GM21619 (cell line): ENCODE results near the gene GOLIM4.
A peak's percentile ranks its signal among the peaks of the same experiment; 100 is the strongest.
"Not testable (repeated sequence)": the region's sequence is repeated elsewhere in the genome, so short reads cannot be mapped to it uniquely, and the experiment has no call there.

Source experiments
- ATAC-seq: cut with Tn5 transposase; IDR thresholded peaks from one replicate; pipeline ENCODE4 v1.9.1; 2021; ENCODE audit not compliant: unreplicated experiment

GOLIM4 gene

DNA sequence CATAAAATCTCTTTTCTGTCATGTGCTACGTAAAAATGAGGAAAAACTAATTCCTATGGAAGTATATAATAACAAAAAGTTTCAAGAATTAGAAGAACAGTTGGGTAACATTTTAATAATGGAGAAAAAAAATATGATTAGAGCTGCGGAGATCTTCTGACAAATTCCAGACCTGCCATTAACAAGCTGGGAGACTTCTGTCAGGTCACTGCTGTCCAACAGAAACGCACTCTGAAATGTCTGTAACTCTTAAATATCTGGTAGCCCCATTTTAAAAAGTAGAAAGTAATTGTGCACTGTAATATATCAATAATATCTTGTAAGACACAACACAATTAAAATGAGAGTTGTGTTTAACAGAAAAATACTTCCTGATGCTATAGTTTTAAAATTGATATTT lies 15.7 kb downstream of the GOLIM4 start:
- no peak for ATAC-seq

DNA sequence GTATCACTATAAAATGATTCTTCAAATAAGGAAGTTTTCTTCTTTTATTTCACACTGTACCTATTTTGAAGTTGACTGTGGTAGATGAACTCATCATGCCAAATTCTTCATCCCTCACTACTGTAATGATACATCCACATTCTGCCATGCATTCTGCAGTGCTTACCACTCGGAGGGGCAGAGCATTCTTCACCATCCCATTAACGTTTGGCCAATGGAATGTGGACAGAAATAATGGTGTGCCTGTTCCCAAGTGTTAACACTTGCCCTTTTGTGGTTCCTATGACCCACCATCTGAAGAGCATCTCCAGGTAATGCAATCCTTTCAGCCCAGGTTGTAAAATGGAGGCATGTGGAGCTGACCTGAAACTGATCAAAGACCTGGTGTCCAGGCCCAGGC lies 18.6 kb downstream of the GOLIM4 start:
- no peak for ATAC-seq

DNA sequence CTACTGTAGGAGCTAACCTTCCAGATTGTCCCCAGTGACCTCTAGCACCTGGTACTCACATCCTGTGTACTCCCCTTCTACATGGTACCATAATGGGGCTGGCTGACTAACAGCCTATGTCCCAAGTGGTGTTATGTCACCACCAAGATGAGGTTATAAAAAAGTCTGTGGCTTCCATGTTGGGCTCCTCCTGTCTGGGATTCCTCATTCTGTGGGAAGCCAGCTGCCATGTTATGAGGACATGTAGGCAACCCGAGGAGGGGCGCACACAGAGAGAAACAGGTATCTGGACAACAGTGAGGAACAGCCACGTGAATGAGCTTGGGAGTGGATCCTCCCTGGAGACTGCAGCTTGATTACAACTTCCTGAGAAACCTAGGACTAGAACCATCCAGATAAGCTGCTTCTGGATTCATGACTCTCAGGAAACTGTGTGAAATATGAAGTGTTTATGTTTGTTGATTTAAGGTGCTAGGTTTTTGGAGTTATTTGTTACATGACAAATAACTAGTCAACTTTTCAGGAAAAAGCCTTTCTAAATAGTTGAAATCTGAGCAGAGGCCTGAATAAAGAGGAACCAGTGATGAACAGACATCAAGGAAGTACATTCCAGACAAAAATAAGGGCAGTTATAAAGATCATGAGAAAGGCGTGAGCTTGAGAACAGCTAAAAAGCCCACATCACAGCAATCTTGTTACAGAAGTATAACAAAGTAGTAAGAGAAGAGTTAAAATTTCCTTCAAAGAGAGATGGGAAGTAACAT lies 21.7 kb downstream of the GOLIM4 start:
- ATAC-seq = no peak

DNA sequence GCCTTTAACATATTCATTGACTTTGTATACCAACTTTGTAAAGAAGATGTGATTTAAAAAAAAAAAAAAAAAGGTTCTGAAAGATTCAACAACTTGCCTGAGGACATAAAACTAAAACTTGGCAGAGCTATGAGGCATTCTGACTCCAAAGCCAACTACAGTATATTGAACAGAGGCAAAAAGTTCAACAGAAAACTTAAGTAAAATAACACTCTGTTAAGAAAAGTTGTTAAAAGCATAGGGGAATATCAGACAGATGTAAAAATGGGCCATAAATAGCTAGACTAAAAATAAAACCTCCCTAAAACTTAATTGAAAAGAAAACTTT lies 23.4 kb downstream of the GOLIM4 start:
- ATAC-seq = no peak

DNA sequence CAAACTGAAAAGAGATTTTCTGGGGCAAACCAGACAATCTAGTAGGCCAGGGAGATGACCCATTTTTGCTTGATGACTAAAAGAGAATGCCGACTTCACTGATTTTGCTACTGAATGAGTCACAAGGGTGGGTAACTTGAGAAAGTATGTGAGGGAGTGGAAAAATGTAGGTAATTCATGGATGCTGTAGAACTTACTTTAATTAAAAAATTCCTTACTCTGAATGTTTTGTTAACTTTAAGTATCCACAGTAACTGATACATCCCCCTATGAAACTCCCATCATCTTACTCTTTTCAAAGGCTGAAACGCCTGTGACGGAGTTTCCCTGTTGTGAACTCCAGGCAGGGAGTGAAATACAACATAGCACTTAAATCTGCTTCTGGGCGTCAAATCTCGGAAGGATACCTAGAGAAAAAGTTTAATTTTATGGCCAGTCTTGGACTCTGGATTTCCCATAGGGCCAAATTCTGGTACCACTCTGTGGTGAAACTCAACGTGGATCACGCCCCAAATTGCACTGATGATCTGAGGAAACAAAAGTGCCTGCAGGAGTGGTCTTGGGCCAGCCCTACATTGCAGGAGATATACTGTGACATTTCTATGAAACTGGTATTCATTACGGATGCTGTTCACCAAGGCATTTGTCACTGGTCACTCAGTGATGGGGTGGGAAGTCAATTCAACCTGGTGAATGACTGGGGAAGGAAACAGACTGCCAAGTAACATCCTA lies 24.0 kb downstream of the GOLIM4 start:
- no peak for ATAC-seq

DNA sequence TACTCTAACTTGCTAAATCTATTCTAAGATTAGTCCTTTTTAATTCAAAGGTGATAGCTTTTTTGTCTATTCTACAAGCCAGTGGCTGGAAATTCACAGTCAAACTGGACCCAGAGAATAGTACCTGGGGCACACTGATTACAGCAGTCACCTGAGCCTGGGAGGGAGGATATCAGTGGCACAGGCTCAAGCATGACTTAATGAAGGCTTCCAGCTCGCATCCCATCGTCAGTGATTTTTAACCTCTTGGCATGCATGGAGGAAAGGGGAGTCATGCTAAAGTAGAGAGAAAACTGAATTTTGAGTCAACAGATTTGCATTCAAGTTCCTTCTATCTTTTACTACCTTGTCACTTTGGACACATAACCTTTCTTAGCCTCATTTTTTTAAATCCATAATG lies 24.8 kb downstream of the GOLIM4 start:
- ATAC-seq = no peak

DNA sequence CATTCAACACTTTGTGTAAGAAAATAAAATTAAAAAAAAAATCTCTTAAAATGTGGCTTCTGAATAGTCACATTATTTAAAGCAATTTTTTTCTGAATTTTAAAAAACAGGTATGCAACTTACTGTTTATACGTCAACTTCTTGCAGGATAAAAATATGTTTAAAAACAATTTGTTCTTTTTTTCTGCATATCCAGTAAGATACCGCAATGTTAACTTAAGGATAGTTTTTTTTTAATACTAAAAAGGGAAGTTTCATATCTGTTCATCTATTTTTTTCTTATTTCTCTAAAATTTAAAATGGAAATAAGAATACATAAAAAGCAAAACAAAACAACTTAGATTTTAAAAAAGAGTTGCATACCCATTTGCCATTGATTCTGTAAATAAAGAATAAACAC lies 27.4 kb downstream of the GOLIM4 start:
- no peak for ATAC-seq

DNA sequence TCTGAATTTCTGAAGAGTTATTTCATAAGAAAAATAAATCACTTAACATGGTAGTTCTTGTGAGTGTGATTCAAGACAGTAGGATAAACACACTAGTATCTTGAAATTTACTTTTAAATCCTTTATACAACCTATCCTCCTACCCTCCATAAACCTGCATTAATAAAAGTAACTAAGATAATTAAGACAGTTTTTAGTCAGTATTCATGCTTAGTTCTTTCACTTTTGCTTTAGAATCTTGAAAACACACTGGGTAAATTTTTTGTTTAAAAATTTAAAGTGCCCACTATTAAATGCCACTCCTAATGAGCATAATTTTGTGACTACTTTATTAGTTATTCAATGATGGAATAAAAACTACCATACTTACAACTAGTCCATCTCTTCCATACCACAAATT lies 28.8 kb downstream of the GOLIM4 start:
- ATAC-seq = no peak

DNA sequence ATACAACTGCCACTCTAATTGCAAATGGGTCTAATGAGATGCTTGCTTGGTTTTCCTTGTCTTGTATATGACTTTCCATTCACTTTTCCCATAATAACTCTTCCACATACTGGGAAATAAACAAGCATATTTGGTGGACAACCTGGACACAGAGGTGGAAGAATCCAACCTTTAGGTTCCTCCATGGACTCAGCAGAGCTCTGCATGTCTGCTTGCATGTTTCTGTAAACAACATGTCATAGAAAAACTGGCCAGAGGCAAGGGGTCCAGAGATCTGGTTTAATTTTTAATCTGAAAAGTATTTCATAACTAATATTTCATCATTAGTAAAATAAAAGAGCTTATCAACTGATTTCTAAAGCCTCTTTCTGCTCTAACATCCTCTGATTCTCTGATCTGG lies 30.2 kb downstream of the GOLIM4 start:
- no peak for ATAC-seq

DNA sequence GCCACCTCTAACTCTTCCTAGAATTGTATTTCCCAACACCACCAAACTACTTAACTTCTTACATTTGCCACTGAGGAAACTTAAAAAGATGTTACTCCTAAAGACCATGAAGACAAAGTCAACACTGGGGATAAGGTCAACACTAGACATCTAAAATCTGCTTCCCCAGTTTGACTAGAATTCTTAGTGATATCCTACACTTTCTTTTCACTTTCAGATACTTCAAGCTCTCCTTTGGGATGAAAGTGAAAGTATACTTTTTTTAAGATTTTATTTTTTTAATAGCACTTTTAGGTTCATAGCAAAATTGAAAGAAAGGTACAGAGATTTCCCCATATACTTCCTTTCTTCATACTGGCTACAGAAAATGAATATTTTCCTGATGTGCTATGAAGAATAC lies 32.6 kb downstream of the GOLIM4 start:
- no peak for ATAC-seq

DNA sequence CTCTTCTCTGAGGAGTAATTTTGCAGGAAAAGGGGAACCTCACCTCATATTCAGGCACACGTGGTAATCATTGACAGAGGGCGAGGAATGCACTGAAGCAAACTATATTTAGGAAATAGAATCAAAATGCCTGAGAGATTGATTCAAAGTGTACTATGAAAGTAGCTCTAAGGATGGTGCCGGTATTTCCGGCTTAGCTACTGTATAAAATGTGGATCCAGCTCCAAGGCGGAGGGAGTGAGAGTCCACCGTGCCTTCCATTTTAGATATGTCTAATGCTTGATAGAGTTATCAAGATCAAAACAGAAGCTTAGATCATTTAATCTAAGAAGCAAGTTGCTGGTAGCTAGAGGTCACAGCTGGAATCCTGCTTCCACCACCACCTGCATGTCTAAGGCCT lies 33.0 kb downstream of the GOLIM4 start:
- no peak for ATAC-seq

DNA sequence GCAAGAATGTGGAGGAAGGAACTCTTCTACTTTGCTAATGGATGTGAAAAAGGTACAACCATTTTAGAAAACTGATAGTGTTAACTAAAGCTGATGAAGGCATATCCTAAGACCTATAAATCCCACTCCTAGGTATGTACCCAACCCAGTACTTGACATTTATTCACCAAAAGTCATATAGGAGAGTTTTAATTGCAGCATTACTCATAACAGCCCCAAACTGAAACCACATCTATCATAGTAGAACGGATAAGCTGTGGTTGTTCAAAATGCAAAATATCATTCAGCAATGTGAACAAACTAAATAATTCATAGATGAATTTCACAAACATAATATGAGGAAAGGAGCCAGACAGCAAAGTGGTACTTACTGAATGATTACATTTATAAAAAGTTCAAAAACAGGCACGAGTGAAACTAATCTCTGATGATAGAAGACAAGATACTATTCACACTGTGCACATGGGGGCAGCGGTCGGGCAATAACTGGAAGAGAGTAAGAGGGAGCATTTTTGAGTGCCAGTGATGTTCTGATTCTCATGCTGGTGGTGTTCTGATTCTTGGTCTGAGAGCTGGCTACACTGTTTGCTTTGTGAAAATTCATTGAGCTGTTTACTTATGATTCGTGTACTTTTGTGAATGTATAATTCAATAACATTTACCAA lies 34.3 kb downstream of the GOLIM4 start:
- ATAC-seq = peak; percentile 87

DNA sequence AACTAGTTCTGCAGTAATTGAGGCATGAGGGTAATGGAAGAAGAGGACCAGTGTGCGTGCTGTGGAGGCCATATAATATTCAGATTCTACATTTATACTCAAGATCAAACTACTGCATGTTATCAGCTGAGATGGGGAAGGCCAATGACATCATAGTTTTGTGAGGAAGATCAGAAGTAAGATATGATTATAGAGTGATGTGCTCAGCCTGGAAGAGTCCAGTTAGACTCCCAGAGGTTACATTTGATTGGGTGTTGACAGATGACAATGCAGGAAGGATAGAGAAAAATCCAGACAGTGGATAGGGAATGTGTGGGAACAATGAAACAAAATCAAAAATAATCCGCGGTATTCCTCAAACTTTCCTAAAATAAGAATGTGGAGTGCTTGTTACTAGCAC lies 35.4 kb downstream of the GOLIM4 start:
- no peak for ATAC-seq

DNA sequence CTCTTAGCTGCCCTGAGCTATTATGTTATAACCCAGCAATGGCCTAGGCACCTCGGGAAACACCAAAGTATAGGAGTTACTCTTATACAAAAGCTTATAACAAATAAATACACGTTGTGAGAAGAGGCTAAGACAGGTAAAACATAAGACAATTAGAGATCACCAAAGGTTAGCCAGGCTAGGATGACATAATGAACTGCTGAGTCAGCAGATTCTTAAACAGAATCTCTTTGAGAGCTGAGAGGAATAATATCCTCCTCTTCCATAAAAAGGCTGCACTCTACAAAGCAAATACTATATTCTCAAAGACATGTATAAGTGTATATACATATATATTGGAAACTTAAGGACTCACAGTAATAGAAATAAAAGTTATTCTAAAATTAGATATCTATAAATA lies 37.2 kb downstream of the GOLIM4 start:
- ATAC-seq = no peak

DNA sequence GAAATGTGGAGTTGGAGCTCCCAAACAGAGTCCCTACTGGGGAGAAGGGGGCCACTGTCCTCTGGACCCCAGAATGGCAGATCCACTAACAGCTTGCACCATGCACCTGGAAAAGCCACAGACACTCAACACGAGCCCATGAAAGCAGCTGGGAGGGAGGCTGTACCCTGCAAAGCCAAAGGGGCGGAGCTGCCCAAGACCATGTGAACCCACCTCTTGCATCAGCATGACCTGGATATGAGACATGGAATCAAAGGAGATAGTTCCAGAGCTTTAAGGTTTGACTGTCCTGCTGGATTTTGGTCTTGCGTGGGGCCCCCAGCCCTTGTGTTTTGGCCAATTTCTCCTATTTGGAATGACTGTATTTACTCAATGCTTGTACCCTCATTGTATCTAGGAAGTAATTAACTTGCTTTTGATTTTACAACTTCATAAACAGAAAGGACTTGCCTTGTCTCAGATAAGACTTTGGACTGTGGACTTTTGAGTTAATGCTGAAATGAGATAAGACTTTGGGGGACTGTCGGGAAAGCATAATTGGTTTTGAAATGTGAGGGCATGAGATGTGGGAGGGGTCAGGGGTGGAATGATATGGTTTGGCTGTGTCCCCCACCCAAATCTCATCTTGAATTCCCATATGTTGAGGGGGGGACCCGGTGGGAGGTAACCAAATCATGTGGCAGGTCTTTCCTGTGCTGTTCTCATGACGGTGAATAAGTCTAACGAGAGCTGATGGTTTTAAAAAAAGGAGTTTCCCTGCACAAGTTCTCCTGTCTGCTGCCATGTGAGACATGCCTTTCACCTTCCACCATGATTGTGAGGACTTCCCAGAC lies 39.1 kb downstream of the GOLIM4 start:
- ATAC-seq = not testable (repeated sequence)

DNA sequence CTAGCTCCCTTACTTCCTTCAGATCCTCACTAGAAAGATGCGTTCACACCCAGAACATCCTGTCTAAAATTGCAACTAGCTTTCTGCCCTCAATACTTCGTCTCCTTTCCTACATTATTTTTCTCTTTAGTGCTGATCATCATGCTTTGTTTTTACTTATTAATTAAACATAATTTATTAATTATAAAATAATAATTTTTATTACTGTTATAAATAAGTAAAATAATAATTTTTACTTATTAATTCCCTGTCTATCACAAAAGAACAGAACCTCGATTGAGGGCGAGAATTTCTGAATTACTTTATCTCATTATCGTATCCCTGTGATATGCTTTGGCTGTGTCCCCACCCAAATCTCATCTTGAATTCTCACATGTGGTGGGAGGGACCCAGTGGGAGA lies 41.3 kb downstream of the GOLIM4 start:
- no peak for ATAC-seq

DNA sequence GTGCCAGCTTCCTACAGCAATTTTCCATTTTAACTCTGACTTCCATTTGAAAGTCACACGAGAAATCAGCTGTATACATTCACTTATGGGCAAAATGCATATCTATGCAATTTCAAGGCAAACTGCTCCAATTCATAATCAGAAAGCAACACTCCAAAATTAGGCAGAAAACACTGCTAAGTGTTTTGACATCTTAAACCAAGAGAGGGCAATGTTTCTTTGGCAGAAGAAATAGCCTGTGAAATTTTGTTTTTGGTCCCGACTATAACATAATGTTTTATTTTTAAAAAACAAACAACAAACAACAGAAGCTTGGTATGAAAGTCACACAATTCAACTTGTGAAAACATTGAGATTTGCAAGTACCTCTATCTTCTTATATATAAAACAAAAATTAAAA lies 42.6 kb downstream of the GOLIM4 start:
- no peak for ATAC-seq

DNA sequence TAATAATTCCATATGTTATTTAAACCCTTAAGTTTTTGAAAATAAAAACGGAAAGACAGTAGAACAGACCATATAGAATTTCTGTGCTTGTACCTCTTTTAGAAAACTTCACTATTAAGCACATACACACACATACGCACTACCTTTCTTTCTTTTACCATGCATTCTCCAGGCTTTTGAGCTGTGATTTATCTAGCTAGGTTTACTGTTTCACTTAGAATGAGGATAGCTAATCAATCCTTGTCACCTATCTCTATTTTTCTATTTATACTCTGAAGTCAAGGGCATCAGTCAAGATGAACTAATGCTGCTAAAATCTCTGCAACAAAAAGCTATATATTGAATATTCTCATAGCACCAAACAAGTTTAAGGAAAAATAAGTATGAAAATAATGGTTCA lies 43.2 kb downstream of the GOLIM4 start:
- no peak for ATAC-seq

DNA sequence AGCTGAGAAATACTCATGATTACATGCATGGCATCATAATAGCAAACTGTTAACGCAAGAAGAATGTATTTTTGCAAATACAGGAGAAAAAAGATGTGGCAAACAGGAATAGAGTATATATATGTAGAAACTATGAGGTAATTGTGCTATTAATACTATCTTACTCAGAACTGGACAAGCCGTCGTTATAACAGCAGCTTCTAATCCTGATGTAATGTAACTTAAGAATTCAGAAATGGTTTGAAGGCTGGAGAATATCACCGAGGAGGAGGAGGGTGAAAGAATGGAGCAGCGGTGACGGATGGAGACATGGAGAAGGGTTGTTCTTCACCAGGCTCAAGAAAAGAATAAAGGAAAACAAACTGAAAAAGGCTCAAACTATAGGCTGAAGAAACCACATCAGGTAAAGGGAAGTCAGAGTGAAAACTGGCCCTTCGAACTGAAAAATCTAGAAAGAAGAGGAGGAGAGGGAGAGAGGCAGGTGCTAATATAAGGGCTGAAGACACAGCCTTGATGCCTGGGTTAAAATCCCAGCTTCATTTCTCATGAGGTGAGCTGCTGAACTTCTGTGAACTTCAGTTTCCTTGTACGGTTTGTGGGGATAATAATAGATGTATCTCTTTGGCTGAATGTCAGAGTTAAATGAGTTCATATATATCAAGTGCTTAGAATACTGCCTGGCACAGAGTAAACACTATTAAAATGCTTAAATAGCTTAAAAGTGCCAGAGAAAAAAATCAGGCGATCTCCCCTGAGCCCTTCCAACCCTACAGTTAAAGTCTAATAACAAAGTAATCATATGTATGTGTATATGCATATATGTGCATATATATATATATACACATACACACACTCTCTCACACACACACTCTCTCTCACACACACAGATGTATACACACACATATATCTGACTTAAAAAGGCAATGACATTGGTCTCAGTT lies 43.9 kb downstream of the GOLIM4 start:
- peak; percentile 47 for ATAC-seq

DNA sequence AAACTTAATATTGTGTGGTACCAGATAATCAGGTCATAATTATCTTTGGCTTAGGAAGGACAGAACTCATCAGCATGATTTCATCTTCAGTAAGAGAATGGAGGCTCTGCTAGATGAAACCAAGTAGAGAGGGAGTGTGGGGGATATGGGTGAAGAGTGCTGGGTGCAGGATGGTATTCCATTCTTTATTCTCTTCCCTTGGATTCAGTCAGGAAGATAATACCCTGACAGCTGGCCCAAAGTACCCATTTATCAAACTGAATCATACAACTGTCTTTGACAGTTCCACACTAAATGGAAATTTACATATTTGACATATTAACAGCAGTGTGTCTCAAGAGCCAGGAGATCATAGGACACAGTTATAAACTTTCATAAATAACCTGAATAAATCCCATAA lies 44.7 kb downstream of the GOLIM4 start:
- no peak for ATAC-seq
